Uterus (tissue), 2 donors: Measurements from ENCODE around the gene DNAH11.

ENCODE experiments used
- CTCF ChIP-seq, 4 experiments: fragments of 200-600 bp in 2 of 4; fragments of 450-650 bp in 2 of 4; sonication (generic) in 2 of 4; IDR thresholded peaks; one replicate each; pipeline ENCODE4 v1.5.1; 2016 to 2019; ENCODE audit warnings: antibody characterized with exemption in 4 of 4, mild to moderate bottlenecking in 2 of 4, moderate library complexity in 1 of 4
- POLR2A ChIP-seq, 2 donors: fragments of 450-650 bp; IDR thresholded peaks; one replicate each; pipeline ENCODE4 v1.6.1; 2016; ENCODE audit warnings: antibody characterized with exemption in 2 of 2, mild to moderate bottlenecking in 1 of 2, moderate library complexity in 1 of 2

- TF ChIP-seq CTCF (IDR thresholded peaks at IDR 0.05) (no peak), POLR2A (IDR thresholded peaks at IDR 0.05) (no peak)
These were observed 147.9 kb downstream of the DNAH11 start for GRCh38 chr7:21690705-21691104.
